ENCODE measurements around the gene ZC3H14.

- no peak for TF ChIP-seq EZH2 (IDR thresholded peaks at IDR 0.05; ENCODE audit: borderline replicate concordance, low read depth, low read length)
- TF ChIP-seq ZBTB8A (IDR thresholded peaks at IDR 0.05; ENCODE audit: partially characterized antibody): no peak
- TF ChIP-seq RBM15 (IDR thresholded peaks at IDR 0.05; ENCODE audit: insufficient read depth, low read length): no peak
- no peak for TF ChIP-seq NFIC (IDR thresholded peaks at IDR 0.05)
- TF ChIP-seq SFPQ (IDR thresholded peaks at IDR 0.05; ENCODE audit: low read depth, low read length): no peak
- TF ChIP-seq CREM (IDR thresholded peaks at IDR 0.05; ENCODE audit: low read depth): no peak
- no peak for TF ChIP-seq SIN3A (IDR thresholded peaks at IDR 0.05; ENCODE audit: borderline replicate concordance in 2 of 2, control insufficient read depth in 1 of 2, low read depth in 2 of 2, low read length in 2 of 2)
- no peak for TF ChIP-seq NR4A1 (CRISPR knock-in tag; IDR thresholded peaks at IDR 0.05)
- TF ChIP-seq NR4A1 (tag; IDR thresholded peaks at IDR 0.05): no peak
- no peak for TF ChIP-seq KDM1A (IDR thresholded peaks at IDR 0.05)
- TF ChIP-seq CTCF (IDR thresholded peaks at IDR 0.05 in 2 of 3, conservative IDR thresholded peaks at IDR 0.05 in 1 of 3; ENCODE audit: insufficient read depth in 2 of 3, low read depth in 1 of 3, low read length in 3 of 3): no peak
- TF ChIP-seq HNRNPLL (IDR thresholded peaks at IDR 0.05; ENCODE audit: low read depth, low read length, poor library complexity, severe bottlenecking): no peak
Measured at GRCh38 chr14:88556581-88556980, 6.3 kb upstream of the ZC3H14 start.

All from K562 (cell line).